GM12801 (cell line): Measurements from ENCODE around the gene EPG5.

ENCODE experiments used
- TF ChIP-seq, protein P1 (sequence below): IDR thresholded peaks from one replicate; pipeline ENCODE4 v1.5.1; 2011; ENCODE audit warnings: control low read depth; ENCODE audit not compliant: insufficient read length; ENCODE audit errors: extremely low read depth

Gene EPG5

DNA sequence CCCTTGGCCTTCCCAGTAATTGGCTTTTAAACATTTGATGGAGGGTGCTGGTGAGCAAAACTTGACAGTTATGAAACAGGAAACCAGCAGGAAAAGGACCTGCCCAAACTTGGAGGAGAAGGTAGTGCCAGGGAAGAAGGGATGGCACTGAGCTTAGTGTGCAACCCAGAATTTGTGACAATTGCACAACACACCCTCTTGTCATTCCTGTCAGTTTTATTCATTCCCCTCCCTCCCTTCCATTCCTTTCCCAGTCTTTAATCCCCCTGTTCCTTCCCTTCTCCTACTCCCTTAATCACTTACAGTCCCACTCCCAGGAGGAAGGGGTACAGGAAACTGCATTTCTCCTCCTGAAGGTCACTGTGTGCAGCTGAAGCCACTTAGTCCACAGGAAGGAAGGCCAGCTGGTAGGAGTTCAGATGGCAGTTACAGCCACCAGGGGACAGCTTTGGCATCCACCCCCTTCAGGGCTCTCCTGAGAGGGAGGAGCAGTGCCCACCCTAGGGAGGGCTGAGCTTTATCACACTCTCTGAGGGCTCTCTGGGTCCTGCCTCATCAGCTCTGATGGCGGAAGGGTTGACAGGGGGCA, 165.6 kb downstream of the EPG5 start:
- TF ChIP-seq, protein P1, sequence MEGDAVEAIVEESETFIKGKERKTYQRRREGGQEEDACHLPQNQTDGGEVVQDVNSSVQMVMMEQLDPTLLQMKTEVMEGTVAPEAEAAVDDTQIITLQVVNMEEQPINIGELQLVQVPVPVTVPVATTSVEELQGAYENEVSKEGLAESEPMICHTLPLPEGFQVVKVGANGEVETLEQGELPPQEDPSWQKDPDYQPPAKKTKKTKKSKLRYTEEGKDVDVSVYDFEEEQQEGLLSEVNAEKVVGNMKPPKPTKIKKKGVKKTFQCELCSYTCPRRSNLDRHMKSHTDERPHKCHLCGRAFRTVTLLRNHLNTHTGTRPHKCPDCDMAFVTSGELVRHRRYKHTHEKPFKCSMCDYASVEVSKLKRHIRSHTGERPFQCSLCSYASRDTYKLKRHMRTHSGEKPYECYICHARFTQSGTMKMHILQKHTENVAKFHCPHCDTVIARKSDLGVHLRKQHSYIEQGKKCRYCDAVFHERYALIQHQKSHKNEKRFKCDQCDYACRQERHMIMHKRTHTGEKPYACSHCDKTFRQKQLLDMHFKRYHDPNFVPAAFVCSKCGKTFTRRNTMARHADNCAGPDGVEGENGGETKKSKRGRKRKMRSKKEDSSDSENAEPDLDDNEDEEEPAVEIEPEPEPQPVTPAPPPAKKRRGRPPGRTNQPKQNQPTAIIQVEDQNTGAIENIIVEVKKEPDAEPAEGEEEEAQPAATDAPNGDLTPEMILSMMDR = no peak
